Fibroblast of gingiva (primary cell): ENCODE data around the gene WRAP73.
"Not testable (repeated sequence)": the region's sequence is repeated elsewhere in the genome, so short reads cannot be mapped to it uniquely, and the experiment has no call there.

ENCODE experiments used
- DNase-seq: peaks from one replicate; pipeline ENCODE4 v3.0.0-alpha.2; 2011; ENCODE audit warnings: low read depth

The WRAP73 gene

GRCh38 chr1:3630161-3630611 is 19.7 kb downstream of the WRAP73 start:
- DNase-seq, result no peak

GRCh38 chr1:3629561-3630160 is 20.2 kb downstream of the WRAP73 start:
- no peak for DNase-seq

GRCh38 chr1:3628445-3628844 is 21.5 kb downstream of the WRAP73 start:
- DNase-seq, result no peak

- DNase-seq, result no peak
These were observed 22.2 kb downstream of the WRAP73 start for GRCh38 chr1:3627515-3628253.

GRCh38 chr1:3626025-3626424 is 23.9 kb downstream of the WRAP73 start:
- no peak for DNase-seq

GRCh38 chr1:3625151-3625907 is 24.6 kb downstream of the WRAP73 start:
- no peak for DNase-seq

GRCh38 chr1:3624200-3625136 is 25.4 kb downstream of the WRAP73 start, which contains the start of gene TPRG1L:
TSS of gene TPRG1L (plus strand) at chr1:3625015. CDS start at chr1:3625073, 58 bp downstream.
- DNase-seq, result peak; percentile 93

- DNase-seq, result no peak
These were observed 26.3 kb downstream of the WRAP73 start for GRCh38 chr1:3623441-3624199.

- DNase-seq, result not testable (repeated sequence)
These were observed 27.8 kb downstream of the WRAP73 start for GRCh38 chr1:3622102-3622501.

- peak; percentile 8 for DNase-seq
These were observed 28.7 kb downstream of the WRAP73 start for GRCh38 chr1:3621151-3621671.

GRCh38 chr1:3620708-3621107 is 29.2 kb downstream of the WRAP73 start:
- DNase-seq, result no peak

GRCh38 chr1:3618881-3619671 is 30.8 kb downstream of the WRAP73 start:
- DNase-seq, result peak; percentile 63

GRCh38 chr1:3618531-3618880 is 31.4 kb downstream of the WRAP73 start:
- no peak for DNase-seq

- DNase-seq, result no peak
These were observed 32.0 kb downstream of the WRAP73 start for GRCh38 chr1:3617806-3618345.

- no peak for DNase-seq
These were observed 33.0 kb downstream of the WRAP73 start for GRCh38 chr1:3616861-3617260.

GRCh38 chr1:3614755-3615742 is 34.9 kb downstream of the WRAP73 start:
- DNase-seq, result no peak

- DNase-seq, result no peak
These were observed 37.8 kb downstream of the WRAP73 start for GRCh38 chr1:3612123-3612522.
